RWPE1 (cell line): ENCODE measurements around the gene ALKAL2.
"Not testable (repeated sequence)": the region's sequence is repeated elsewhere in the genome, so short reads cannot be mapped to it uniquely, and the experiment has no call there.

Source experiments
- CTCF ChIA-PET: fragments of 350-600 bp; sonication (Branson Sonifier 250); formaldehyde crosslinking; extraction: SDS; loops from one replicate; lab custom pipeline; 2021; lab: Yijun Ruan, JAX
- POLR2A ChIA-PET: fragments of 400-600 bp; formaldehyde crosslinking; extraction: SDS; loops from one replicate; lab custom pipeline; 2020; ENCODE audit warnings: antibody characterized with exemption; ENCODE audit not compliant: low non-redundant PET; lab: Yijun Ruan, JAX
- DNase-seq: peaks from one replicate; pipeline ENCODE4 v3.0.0; 2012; ENCODE audit warnings: low spot score
- H3K27ac ChIP-seq: fragments of 450-650 bp; 2 replicates; pipeline ENCODE4 v1.5.1; 2017
- CTCF ChIP-seq: fragments of 450-650 bp; conservative IDR thresholded peaks from 2 replicates; pipeline ENCODE4 v1.5.1; 2017; ENCODE audit warnings: low read depth, mild to moderate bottlenecking

The ALKAL2 gene

DNA sequence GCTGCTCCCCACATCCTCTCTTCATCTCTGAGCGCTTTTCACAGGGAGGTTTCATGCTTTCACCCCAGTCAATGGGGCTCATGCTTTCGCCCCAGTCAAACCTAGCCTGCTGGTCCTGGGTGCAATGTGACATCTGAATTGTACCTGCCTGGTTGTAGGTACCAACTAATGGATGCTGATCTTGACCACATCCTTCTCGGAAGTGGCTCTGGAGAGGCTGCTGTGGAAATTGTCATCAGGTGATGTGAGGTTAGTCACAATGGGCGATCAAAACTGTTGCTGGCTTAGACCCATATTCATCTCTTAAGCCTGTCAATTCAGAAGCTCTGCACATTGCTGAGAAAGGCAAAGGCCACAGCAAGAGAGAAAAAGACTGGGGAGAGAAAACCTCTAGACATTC is 32.7 kb upstream of the ALKAL2 start:
- no peak for DNase-seq
- no peak overlapping the region for H3K27ac ChIP-seq
- POLR2A ChIA-PET, result no interaction called here
- CTCF ChIA-PET, result no interaction called here
- TF ChIP-seq CTCF, result no peak

DNA sequence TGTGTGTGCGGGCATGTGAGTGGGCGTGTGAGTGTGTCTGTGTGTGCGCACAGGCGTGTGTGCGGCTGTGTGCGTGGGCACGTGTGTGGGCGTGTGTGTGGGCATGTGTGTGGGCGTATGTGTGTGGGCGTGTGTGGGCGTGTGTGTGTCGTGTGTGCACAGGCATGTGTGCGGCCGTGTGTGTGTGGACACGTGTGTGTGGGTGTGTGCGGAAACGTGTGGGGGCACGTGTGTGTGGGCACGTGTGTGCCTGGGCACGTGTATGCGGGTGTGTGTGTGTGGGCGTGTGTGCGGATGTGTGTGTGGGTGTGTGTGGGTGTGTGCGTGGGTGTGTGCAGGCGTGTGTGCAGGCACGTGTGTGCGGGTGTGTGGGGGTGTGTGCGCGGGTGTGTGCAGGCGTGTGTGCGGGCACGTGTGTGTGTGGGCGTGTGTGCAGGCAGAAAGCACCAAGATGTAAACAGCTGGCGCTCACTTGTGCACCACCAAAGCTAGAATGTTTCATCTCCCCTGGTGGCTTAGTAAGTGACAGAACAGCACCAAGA is 31.2 kb upstream of the ALKAL2 start:
- ChIA-PET POLR2A (no interaction called here), CTCF (interaction anchor here (0.7 kb wide), 1 partner anchor 254 kb away, joined by 3 read pairs; no protein-coding TSS in a partner anchor)
- TF ChIP-seq CTCF, result no peak
- DNase-seq, result no peak
- H3K27ac ChIP-seq, result no peak overlapping the region

- no peak for TF ChIP-seq CTCF
- DNase-seq, result no peak
- ChIA-PET POLR2A (no interaction called here), CTCF (no interaction called here)
- H3K27ac ChIP-seq, result no peak overlapping the region
These were observed 29.9 kb upstream of the ALKAL2 start for GRCh38 chr2:317501-318424.

GRCh38 chr2:316381-316780 is 28.5 kb upstream of the ALKAL2 start:
- CTCF ChIA-PET, result no interaction called here

DNA sequence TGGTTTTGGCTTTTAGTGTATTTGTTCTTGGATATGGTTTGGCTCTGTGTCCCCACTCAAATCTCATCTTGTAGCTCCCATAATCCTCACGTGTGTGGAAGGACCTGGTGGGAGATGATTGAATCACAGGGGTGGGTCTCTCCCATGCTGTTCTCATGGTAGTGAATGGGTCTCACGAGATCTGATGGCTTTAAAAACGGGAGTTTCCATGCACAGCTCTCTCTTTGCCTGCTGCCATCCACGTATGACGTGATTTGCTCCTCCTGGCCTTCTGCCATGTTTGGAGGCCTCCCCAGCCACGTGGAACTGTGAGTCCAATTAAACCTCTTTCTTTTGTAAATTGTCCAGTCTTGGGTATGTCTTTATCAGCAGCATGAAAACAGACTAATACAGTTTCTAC is 28.0 kb upstream of the ALKAL2 start:
- H3K27ac ChIP-seq, POLR2A ChIA-PET, DNase-seq: not testable (repeated sequence)
- CTCF ChIA-PET, result interaction anchor here (0.6 kb wide), 1 partner anchor 1084 kb away, joined by 5 read pairs; no protein-coding TSS in a partner anchor

More at GRCh38 chr2:316381-316780, 28.5 kb upstream of the ALKAL2 start:
- POLR2A ChIA-PET, result no interaction called here
- no peak for DNase-seq
- no peak overlapping the region for H3K27ac ChIP-seq
- no peak for TF ChIP-seq CTCF

DNA sequence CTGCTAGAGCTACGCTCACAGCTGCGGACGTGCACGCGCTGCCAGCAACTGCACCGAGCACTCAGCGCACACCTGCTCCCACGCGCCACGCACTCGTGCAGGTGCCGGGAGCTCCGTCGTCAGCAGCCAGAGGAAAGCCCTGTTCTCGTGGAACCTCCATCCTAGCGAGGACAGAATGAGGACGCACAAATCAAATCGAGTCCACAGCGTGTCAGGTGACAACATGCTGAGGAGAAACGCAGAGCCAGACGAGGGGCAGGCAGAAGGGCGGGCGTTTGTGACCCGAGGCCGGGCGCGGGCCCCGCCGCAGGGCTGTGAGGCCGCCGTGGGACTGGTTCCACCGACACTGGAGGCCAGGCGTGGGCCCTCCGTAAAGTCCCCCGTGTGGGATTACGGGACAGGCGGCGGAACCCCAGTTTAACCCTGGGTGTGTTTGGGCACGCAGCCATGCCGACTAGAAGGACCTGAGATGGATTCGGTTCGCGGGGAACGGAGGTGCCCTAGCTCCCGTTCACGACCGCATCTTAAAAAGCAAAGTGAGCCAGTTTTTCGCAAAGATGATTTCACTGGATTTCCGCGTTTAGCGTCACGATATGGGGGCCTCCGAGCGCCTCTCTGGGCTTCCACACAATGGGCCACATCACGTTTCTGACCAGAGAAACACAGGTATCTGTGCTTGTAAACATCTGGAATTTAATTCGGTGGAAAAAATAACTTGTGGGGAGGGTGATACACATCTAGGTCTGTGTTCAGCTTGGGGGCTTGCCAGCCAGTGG is 26.9 kb upstream of the ALKAL2 start:
- ChIA-PET POLR2A (no interaction called here), CTCF (no interaction called here)

More for the DNA sequence above, 26.9 kb upstream of the ALKAL2 start:
- H3K27ac ChIP-seq, result no peak overlapping the region
- no peak for DNase-seq
- TF ChIP-seq CTCF, result no peak
